ENCODE data around the gene ZNF407.

ZNF407 gene

GRCh38 chr18:74828200-74828599, 230.5 kb downstream of the ZNF407 start:
- H3K4me1 ChIP-seq (ENCODE audit: control insufficient read depth, low read depth, low read length): no peaks in the 10 kb centered on the region
- H3K79me2 ChIP-seq (ENCODE audit: control insufficient read depth, insufficient read depth, low read length): no peaks in the 10 kb centered on the region
- no peak for DNase-seq

GRCh38 chr18:74831571-74832250, 234.0 kb downstream of the ZNF407 start:
- no peak overlapping the region for H4K5ac ChIP-seq (ENCODE audit: low read length)
- H2AK5ac ChIP-seq (ENCODE audit: low read length): no peak overlapping the region
- no peak overlapping the region for H3K4ac ChIP-seq (ENCODE audit: low read depth, low read length)
- no peak overlapping the region for H2BK15ac ChIP-seq (replicated peaks; ENCODE audit: low read depth)
- no peaks in the 10 kb centered on the region for H3K79me1 ChIP-seq (ENCODE audit: low read length)
- H3K4me3 ChIP-seq (ENCODE audit: low read length): no peak overlapping the region
- H3K4me1 ChIP-seq (ENCODE audit: control insufficient read depth, low read depth, low read length): peaks cover 2% of the 10 kb centered on the region
- WGBS (ENCODE audit: extremely low coverage, insufficient coverage, low lambda C conversion rate): no CpG with 5 or more reads among the region's 13 CpGs
- no peaks in the 10 kb centered on the region for H3K79me2 ChIP-seq (ENCODE audit: control insufficient read depth, insufficient read depth, low read length)
- no peaks in the 10 kb centered on the region for H3K36me3 ChIP-seq (ENCODE audit: control insufficient read depth, insufficient read depth, low read length)
- no peak overlapping the region for H3K27ac ChIP-seq (ENCODE audit: low read depth, low read length)
- no peak overlapping the region for H4K8ac ChIP-seq (ENCODE audit: low read depth, low read length)
- no peak overlapping the region for H3K56ac ChIP-seq (ENCODE audit: low read length)
- no peak overlapping the region for H3K18ac ChIP-seq (ENCODE audit: low read length)
- no peaks in the 10 kb centered on the region for H3K27me3 ChIP-seq (ENCODE audit: insufficient read depth, low read length, poor library complexity)
- no peak for DNase-seq
- no peak overlapping the region for H2BK120ac ChIP-seq (ENCODE audit: low read depth, low read length)
- H3K23ac ChIP-seq (ENCODE audit: low read length): no peak overlapping the region
- H3K9ac ChIP-seq (ENCODE audit: low read length): no peak overlapping the region
- no peak overlapping the region for H3K4me2 ChIP-seq (ENCODE audit: low read length)
- no peak overlapping the region for H2BK5ac ChIP-seq (ENCODE audit: low read length)

More at GRCh38 chr18:74828200-74828599, 230.5 kb downstream of the ZNF407 start:
- Histone ChIP-seq H3K79me1 (ENCODE audit: low read length) (no peaks in the 10 kb centered on the region), H3K56ac (ENCODE audit: low read length) (no peak overlapping the region), H3K4ac (ENCODE audit: low read depth, low read length) (no peak overlapping the region), H3K4me2 (ENCODE audit: low read length) (no peak overlapping the region), H3K27ac (ENCODE audit: low read depth, low read length) (no peak overlapping the region), H2BK15ac (replicated peaks; ENCODE audit: low read depth) (no peak overlapping the region), H3K23ac (ENCODE audit: low read length) (no peak overlapping the region), H2AK5ac (ENCODE audit: low read length) (no peak overlapping the region), H3K27me3 (ENCODE audit: insufficient read depth, low read length, poor library complexity) (no peaks in the 10 kb centered on the region), H3K36me3 (ENCODE audit: control insufficient read depth, insufficient read depth, low read length) (no peaks in the 10 kb centered on the region), H4K8ac (ENCODE audit: low read depth, low read length) (no peak overlapping the region), H2BK5ac (ENCODE audit: low read length) (no peak overlapping the region), H4K5ac (ENCODE audit: low read length) (no peak overlapping the region), H3K18ac (ENCODE audit: low read length) (no peak overlapping the region), H3K9ac (ENCODE audit: low read length) (no peak overlapping the region), H3K4me3 (ENCODE audit: low read length) (no peak overlapping the region), H2BK120ac (ENCODE audit: low read depth, low read length) (no peak overlapping the region)
- no CpG with 5 or more reads among the region's 3 CpGs for WGBS (ENCODE audit: extremely low coverage, insufficient coverage, low lambda C conversion rate)

GRCh38 chr18:74832381-74832780, 234.7 kb downstream of the ZNF407 start:
- H4K8ac ChIP-seq (ENCODE audit: low read depth, low read length): no peak overlapping the region
- H2AK5ac ChIP-seq (ENCODE audit: low read length): no peak overlapping the region
- no peak overlapping the region for H3K27ac ChIP-seq (ENCODE audit: low read depth, low read length)
- H2BK5ac ChIP-seq (ENCODE audit: low read length): no peak overlapping the region
- no peak for DNase-seq
- no peaks in the 10 kb centered on the region for H3K79me1 ChIP-seq (ENCODE audit: low read length)
- no peaks in the 10 kb centered on the region for H3K27me3 ChIP-seq (ENCODE audit: insufficient read depth, low read length, poor library complexity)
- no peak overlapping the region for H4K5ac ChIP-seq (ENCODE audit: low read length)
- H3K9ac ChIP-seq (ENCODE audit: low read length): no peak overlapping the region
- no peak overlapping the region for H3K4ac ChIP-seq (ENCODE audit: low read depth, low read length)
- no peak overlapping the region for H2BK15ac ChIP-seq (replicated peaks; ENCODE audit: low read depth)
- no peaks in the 10 kb centered on the region for H3K36me3 ChIP-seq (ENCODE audit: control insufficient read depth, insufficient read depth, low read length)
- no peak overlapping the region for H3K4me2 ChIP-seq (ENCODE audit: low read length)
- H3K4me3 ChIP-seq (ENCODE audit: low read length): no peak overlapping the region
- no peaks in the 10 kb centered on the region for H3K79me2 ChIP-seq (ENCODE audit: control insufficient read depth, insufficient read depth, low read length)
- no peak overlapping the region for H3K18ac ChIP-seq (ENCODE audit: low read length)
- no peak overlapping the region for H3K23ac ChIP-seq (ENCODE audit: low read length)
- H3K4me1 ChIP-seq (ENCODE audit: control insufficient read depth, low read depth, low read length): peaks cover 2% of the 10 kb centered on the region
- H2BK120ac ChIP-seq (ENCODE audit: low read depth, low read length): no peak overlapping the region
- H3K56ac ChIP-seq (ENCODE audit: low read length): no peak overlapping the region

GRCh38 chr18:74832999-74833398, 235.3 kb downstream of the ZNF407 start:
- no peaks in the 10 kb centered on the region for H3K36me3 ChIP-seq (ENCODE audit: control insufficient read depth, insufficient read depth, low read length)
- no CpG with 5 or more reads among the region's 1 CpG for WGBS (ENCODE audit: extremely low coverage, insufficient coverage, low lambda C conversion rate)

GRCh38 chr18:74834424-74835309, 237.0 kb downstream of the ZNF407 start:
- no CpG with 5 or more reads among the region's 9 CpGs for WGBS (ENCODE audit: extremely low coverage, insufficient coverage, low lambda C conversion rate)
- Histone ChIP-seq H3K79me1 (ENCODE audit: low read length) (no peaks in the 10 kb centered on the region), H3K79me2 (ENCODE audit: control insufficient read depth, insufficient read depth, low read length) (no peaks in the 10 kb centered on the region), H2BK15ac (replicated peaks; ENCODE audit: low read depth) (no peak overlapping the region), H4K8ac (ENCODE audit: low read depth, low read length) (no peak overlapping the region), H3K27me3 (ENCODE audit: insufficient read depth, low read length, poor library complexity) (no peaks in the 10 kb centered on the region), H3K4me2 (ENCODE audit: low read length) (no peak overlapping the region), H2AK5ac (ENCODE audit: low read length) (no peak overlapping the region), H3K4me1 (ENCODE audit: control insufficient read depth, low read depth, low read length) (peaks cover 2% of the 10 kb centered on the region), H3K23ac (ENCODE audit: low read length) (no peak overlapping the region), H3K9ac (ENCODE audit: low read length) (no peak overlapping the region), H4K5ac (ENCODE audit: low read length) (no peak overlapping the region), H2BK5ac (ENCODE audit: low read length) (no peak overlapping the region), H3K4ac (ENCODE audit: low read depth, low read length) (no peak overlapping the region), H3K56ac (ENCODE audit: low read length) (peak overlapping the region; percentile 38), H3K27ac (ENCODE audit: low read depth, low read length) (no peak overlapping the region), H3K4me3 (ENCODE audit: low read length) (no peak overlapping the region), H3K36me3 (ENCODE audit: control insufficient read depth, insufficient read depth, low read length) (no peaks in the 10 kb centered on the region), H3K18ac (ENCODE audit: low read length) (no peak overlapping the region), H2BK120ac (ENCODE audit: low read depth, low read length) (no peak overlapping the region)
- DNase-seq: peak; percentile 52

More at GRCh38 chr18:74832999-74833398, 235.3 kb downstream of the ZNF407 start:
- Histone ChIP-seq H4K8ac (ENCODE audit: low read depth, low read length) (no peak overlapping the region), H4K5ac (ENCODE audit: low read length) (no peak overlapping the region), H2BK5ac (ENCODE audit: low read length) (no peak overlapping the region), H3K27ac (ENCODE audit: low read depth, low read length) (no peak overlapping the region), H3K56ac (ENCODE audit: low read length) (no peak overlapping the region), H2AK5ac (ENCODE audit: low read length) (no peak overlapping the region), H3K79me2 (ENCODE audit: control insufficient read depth, insufficient read depth, low read length) (no peaks in the 10 kb centered on the region), H3K18ac (ENCODE audit: low read length) (no peak overlapping the region), H3K79me1 (ENCODE audit: low read length) (no peaks in the 10 kb centered on the region), H3K9ac (ENCODE audit: low read length) (no peak overlapping the region), H2BK120ac (ENCODE audit: low read depth, low read length) (no peak overlapping the region), H3K4me3 (ENCODE audit: low read length) (no peak overlapping the region), H2BK15ac (replicated peaks; ENCODE audit: low read depth) (no peak overlapping the region), H3K4me1 (ENCODE audit: control insufficient read depth, low read depth, low read length) (peaks cover 2% of the 10 kb centered on the region), H3K4ac (ENCODE audit: low read depth, low read length) (no peak overlapping the region), H3K4me2 (ENCODE audit: low read length) (no peak overlapping the region), H3K23ac (ENCODE audit: low read length) (no peak overlapping the region), H3K27me3 (ENCODE audit: insufficient read depth, low read length, poor library complexity) (no peaks in the 10 kb centered on the region)
- DNase-seq: no peak
